ENCODE measurements around the gene ZNF525.

DNA sequence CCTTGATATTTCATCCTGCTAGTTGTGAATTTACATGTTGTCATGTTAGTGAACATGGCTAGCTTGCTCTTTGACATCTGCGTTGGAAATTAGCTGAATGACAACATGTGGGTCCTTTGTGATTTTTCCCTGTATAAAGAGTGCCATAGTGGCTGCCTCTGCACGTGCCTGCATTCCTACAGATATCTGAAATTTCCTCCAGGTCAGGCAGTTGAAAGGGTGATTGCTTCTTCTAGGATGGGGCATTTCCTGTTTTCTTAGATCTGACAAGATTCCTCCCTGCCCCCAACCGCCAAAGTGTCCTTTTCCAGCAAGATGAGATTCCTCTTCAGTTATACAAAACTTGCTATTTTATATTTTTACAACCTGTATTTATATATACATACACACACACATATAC lies 8.8 kb downstream of the ZNF525 start:
- TF ChIP-seq, protein P1, sequence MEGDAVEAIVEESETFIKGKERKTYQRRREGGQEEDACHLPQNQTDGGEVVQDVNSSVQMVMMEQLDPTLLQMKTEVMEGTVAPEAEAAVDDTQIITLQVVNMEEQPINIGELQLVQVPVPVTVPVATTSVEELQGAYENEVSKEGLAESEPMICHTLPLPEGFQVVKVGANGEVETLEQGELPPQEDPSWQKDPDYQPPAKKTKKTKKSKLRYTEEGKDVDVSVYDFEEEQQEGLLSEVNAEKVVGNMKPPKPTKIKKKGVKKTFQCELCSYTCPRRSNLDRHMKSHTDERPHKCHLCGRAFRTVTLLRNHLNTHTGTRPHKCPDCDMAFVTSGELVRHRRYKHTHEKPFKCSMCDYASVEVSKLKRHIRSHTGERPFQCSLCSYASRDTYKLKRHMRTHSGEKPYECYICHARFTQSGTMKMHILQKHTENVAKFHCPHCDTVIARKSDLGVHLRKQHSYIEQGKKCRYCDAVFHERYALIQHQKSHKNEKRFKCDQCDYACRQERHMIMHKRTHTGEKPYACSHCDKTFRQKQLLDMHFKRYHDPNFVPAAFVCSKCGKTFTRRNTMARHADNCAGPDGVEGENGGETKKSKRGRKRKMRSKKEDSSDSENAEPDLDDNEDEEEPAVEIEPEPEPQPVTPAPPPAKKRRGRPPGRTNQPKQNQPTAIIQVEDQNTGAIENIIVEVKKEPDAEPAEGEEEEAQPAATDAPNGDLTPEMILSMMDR (conservative IDR thresholded peaks at IDR 0.05; ENCODE audit: low read depth, low read length): no peak
- TF ChIP-seq EZH2phosphoT487 (IDR thresholded peaks at IDR 0.05; ENCODE audit: borderline replicate concordance, low read length) (no peak), EZH2 (IDR thresholded peaks at IDR 0.05; ENCODE audit: low read length, unreplicated experiment) (no peak)

Measured in PC-3 (cell line).